Measurements from ENCODE around the gene ZNF880.

ZNF880 gene

GRCh38 chr19:52343548-52343947 lies 26.2 kb upstream of the ZNF880 start:
- TF ChIP-seq CTCF (IDR thresholded peaks at IDR 0.05; ENCODE audit: borderline replicate concordance, control extremely low read depth, extremely low read depth, insufficient read depth, missing control alignments), result peak; percentile 13
- in situ Hi-C loops (cut with MboI; ENCODE audit: low sequenced_read_pairs, unreplicated experiment), result no loop called here
- peak; percentile 38 for DNase-seq (ENCODE audit: low spot score)

GRCh38 chr19:52345162-52345561 lies 24.6 kb upstream of the ZNF880 start:
- TF ChIP-seq CTCF (IDR thresholded peaks at IDR 0.05; ENCODE audit: borderline replicate concordance, control extremely low read depth, extremely low read depth, insufficient read depth, missing control alignments), result no peak
- DNase-seq (ENCODE audit: low spot score), result no peak
- in situ Hi-C loops (cut with MboI; ENCODE audit: low sequenced_read_pairs, unreplicated experiment), result no loop called here

- no peak for DNase-seq (ENCODE audit: low spot score)
- no peak for TF ChIP-seq CTCF (IDR thresholded peaks at IDR 0.05; ENCODE audit: borderline replicate concordance, control extremely low read depth, extremely low read depth, insufficient read depth, missing control alignments)
These were observed 18.2 kb upstream of the ZNF880 start for GRCh38 chr19:52351512-52351911.

GRCh38 chr19:52366414-52366824 lies 3.3 kb upstream of the ZNF880 start:
- in situ Hi-C loops (cut with MboI; ENCODE audit: low sequenced_read_pairs, unreplicated experiment), result no loop called here
- no peak for DNase-seq (ENCODE audit: low spot score)
- no peak for TF ChIP-seq CTCF (IDR thresholded peaks at IDR 0.05; ENCODE audit: borderline replicate concordance, control extremely low read depth, extremely low read depth, insufficient read depth, missing control alignments)

More at GRCh38 chr19:52351512-52351911, 18.2 kb upstream of the ZNF880 start:
- in situ Hi-C loops (cut with MboI; ENCODE audit: low sequenced_read_pairs, unreplicated experiment), result no loop called here

- in situ Hi-C loops (cut with MboI; ENCODE audit: low sequenced_read_pairs, unreplicated experiment), result no loop called here
- no peak for DNase-seq (ENCODE audit: low spot score)
- no peak for TF ChIP-seq CTCF (IDR thresholded peaks at IDR 0.05; ENCODE audit: borderline replicate concordance, control extremely low read depth, extremely low read depth, insufficient read depth, missing control alignments)
These were observed 603 bp downstream of the ZNF880 start for GRCh38 chr19:52370341-52370710.

- DNase-seq (ENCODE audit: low spot score), result no peak
- no peak for TF ChIP-seq CTCF (IDR thresholded peaks at IDR 0.05; ENCODE audit: borderline replicate concordance, control extremely low read depth, extremely low read depth, insufficient read depth, missing control alignments)
- in situ Hi-C loops (cut with MboI; ENCODE audit: low sequenced_read_pairs, unreplicated experiment), result no loop called here
These were observed 21.4 kb downstream of the ZNF880 start for GRCh38 chr19:52391135-52391534.
